A549 (cell line): Measurements from ENCODE around the gene ARHGEF4.

Experiments used
- BHLHE40 ChIP-seq: IDR thresholded peaks from 2 replicates; pipeline ENCODE4 v1.6.1; 2012; ENCODE audit warnings: low read depth, low read length, inconsistent platforms
- CTCF ChIP-seq: fragments of >200 bp; sonication (Bioruptor Twin); formaldehyde crosslinking; IDR thresholded peaks from 3 replicates; pipeline ENCODE4 v1.5.1; 2016
- EP300 ChIP-seq, 2 experiments: fragments of >200 bp; sonication (Bioruptor Twin); formaldehyde crosslinking; IDR thresholded peaks; 2 replicates in 1 of 2; 3 replicates in 1 of 2; pipeline ENCODE4 v1.6.1; 2016 to 2017
- POLR2AphosphoS2 ChIP-seq: conservative IDR thresholded peaks from 2 replicates; pipeline ENCODE4 v1.6.1; 2012; ENCODE audit warnings: low read length, improper control_type of control experiment, inconsistent platforms
- TP53 ChIP-seq: fragments of 250-450 bp; sonication (Bioruptor Pico); IDR thresholded peaks from 2 replicates; pipeline ENCODE4 v1.5.0; 2021; ENCODE audit warnings: mild to moderate bottlenecking, moderate library complexity
- TF ChIP-seq, protein P1 (sequence below): fragments of 450-650 bp; IDR thresholded peaks from 2 replicates; pipeline ENCODE4 v1.6.1; 2014; ENCODE audit warnings: antibody characterized with exemption

DNA sequence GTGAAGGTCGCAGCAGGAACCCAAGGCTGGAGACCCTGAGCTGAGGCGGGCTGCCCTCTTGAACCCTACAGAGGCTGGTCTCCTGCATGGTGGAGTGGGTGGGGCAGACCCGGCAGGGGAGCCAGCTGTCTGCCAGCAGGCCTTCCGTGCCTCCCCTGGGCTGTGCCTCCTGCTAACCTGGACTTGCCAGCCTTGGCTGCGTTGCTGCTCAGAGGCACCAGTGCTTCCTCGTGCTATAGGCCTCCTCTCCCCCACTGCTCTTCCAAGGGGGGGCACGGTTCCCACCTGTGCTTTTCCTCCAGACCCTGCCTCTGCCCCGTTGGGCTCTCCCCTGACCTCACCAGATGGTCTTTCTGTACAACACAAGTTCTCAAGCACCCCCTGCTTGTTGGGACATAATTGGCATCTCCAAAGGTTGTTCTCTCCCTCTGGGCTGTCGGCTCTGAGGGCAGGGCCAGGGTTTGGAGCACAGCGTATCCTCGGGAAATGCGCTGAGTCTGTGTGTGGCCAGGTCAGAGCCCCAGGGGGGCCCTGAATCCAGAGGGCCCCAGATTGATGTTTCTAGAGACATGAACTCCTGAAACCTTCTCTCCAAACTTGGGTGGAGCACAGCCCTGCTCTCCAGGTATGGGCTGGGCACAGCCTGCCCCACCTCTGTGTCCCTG is 6.7 kb downstream of the ARHGEF4 start:
- TF ChIP-seq BHLHE40 (no peak), POLR2AphosphoS2 (no peak), CTCF (no peak), EP300 (IDR thresholded peaks at IDR 0.05) (no peak), TP53 (CRISPR knock-in tag) (no peak)
- TF ChIP-seq, protein P1, sequence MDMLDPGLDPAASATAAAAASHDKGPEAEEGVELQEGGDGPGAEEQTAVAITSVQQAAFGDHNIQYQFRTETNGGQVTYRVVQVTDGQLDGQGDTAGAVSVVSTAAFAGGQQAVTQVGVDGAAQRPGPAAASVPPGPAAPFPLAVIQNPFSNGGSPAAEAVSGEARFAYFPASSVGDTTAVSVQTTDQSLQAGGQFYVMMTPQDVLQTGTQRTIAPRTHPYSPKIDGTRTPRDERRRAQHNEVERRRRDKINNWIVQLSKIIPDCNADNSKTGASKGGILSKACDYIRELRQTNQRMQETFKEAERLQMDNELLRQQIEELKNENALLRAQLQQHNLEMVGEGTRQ = no peak
